HG03066 (cell line): Measurements from ENCODE around the gene BLVRA.

Experiments used
- ATAC-seq: cut with Tn5 transposase; IDR thresholded peaks from one replicate; pipeline ENCODE4 v1.9.1; 2021; ENCODE audit warnings: low read depth; ENCODE audit not compliant: unreplicated experiment

The BLVRA gene

DNA sequence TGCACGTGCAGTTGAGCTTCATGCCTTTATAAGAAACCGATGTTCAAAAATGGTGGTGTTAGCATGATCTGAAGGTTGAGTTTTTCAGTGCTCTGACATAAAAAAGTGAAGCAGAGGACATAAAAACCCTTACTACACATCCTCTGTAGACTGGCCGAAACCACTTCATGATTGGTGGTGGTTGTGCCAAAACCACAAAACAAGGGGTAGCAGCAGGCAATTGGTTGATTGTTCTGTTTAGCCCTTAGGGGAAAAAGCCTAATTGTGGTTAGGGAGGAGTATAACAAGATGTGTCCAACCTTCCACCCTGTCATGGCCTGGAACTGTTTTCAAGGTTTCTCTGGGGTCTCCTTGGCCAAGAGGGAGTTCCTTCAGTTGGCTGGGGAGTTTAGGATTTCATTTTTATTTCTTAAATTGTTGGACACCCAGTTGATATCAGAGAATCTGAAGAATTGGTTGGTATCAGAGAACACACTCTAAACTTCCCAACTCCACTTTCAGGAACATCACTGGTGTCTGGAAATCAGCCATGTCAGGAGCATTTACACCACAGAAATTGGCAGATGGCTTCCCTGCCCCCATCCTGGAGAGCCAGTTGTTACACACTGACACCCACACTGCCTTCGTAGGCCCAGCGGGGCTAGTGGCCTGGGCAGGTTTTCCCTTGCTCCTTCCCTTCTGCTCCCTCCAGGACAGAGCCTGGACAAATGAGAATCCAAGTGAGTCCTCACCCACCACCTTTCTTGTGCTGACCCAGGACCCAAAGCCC, 92.1 kb downstream of the BLVRA start:
- ATAC-seq: no peak

GRCh38 chr7:43851805-43852204, 93.3 kb downstream of the BLVRA start:
- ATAC-seq: no peak

DNA sequence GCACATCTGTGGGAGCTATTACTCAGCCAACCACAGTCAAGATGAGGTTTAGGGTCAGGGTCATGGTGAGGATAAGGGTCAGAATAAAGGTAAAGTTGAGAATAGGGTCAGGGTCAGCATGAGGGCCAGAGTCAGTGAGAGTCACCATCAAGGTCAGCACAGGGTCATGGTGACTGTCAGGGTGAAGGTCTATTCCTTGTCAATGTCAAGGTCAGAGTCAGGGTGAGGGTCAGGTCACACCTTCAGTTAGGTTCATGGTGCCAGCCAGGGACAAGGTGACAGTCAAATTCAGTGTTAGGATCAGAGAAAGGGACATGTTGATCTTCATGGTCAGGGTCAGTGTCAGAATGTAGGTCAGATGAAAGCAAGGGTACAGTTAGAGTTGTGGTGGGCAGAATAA, 96.7 kb downstream of the BLVRA start:
- ATAC-seq: no peak

GRCh38 chr7:43856316-43856715, 97.8 kb downstream of the BLVRA start:
- ATAC-seq: no peak
